Measurements from ENCODE around the gene KHDC1L.
A peak's percentile ranks its signal among the peaks of the same experiment; 100 is the strongest.
"Not testable (repeated sequence)": the region's sequence is repeated elsewhere in the genome, so short reads cannot be mapped to it uniquely, and the experiment has no call there.

KHDC1L gene, protein sequence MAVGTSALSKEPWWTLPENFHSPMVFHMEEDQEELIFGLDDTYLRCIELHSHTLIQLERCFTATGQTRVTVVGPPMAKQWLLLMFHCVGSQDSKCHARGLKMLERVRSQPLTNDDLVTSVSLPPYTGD

GRCh38 chr6:73225396-73225795 lies at the start of gene KHDC1L:
Gene KHDC1L (minus strand): TSS chr6:73225496. CDS start chr6:73225408, 88 bp downstream.
- DNase-seq (ENCODE audit: low read depth): no peak

DNA sequence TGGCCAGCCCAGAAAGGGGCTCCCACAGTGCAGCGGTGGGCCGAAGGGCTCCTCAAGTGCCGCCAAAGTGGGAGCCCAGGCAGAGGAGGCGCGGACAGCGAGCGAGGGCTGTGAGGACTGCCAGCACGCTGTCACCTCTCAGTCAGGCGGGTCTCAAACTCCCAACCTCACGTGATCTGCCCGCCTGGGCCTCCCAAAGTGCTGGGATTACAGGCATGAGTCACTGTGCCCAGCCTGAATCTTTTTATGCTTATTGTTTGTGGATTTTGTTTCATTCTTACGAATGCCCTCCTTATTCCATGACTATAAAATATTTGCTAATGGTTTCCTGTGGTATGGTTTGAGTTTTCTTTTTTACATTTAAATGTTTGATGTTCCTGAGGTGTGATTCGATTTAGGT lies 44.0 kb upstream of the KHDC1L start:
- DNase-seq (ENCODE audit: low read depth): not testable (repeated sequence)

DNA sequence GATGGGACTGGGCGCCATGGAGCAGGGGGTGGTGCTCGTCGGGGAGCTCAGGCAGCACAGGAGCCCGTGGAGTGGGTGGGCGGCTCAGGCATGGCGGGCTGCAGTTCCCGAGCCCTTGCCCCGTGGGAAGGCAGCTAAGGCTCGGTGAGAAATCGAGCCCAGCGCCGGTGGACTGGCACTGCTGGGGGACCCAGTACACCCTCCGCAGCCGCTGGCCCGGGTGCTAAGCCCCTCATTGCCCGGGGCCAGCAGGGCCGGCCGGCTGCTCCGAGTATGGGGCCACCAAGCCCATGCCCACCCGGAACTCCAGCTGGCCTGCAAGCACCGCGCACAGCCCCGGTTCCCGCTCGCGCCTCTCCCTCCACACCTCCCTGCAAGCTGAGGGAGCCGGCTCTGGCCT lies 43.6 kb upstream of the KHDC1L start:
- DNase-seq (ENCODE audit: low read depth): not testable (repeated sequence)

DNA sequence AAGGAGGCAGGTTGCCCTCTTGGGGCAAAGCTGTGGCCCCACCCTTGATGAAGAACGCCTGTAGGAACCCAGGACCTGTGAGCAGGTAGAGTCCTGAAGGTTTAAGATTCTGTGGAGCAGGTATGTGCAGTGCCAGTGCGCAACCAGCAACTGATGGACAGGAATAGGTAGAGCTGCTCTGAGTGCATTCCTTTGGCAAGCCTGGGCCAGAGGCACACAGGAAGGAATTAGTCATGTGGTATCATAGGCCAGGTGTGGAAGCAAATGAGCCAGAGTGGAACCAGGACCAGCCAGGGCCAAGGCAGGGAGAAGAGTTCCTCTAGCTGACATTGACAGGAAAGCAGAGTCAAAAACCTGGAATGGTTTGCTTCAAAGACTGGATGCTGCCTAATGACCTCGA lies 39.1 kb upstream of the KHDC1L start:
- no peak for DNase-seq (ENCODE audit: low read depth)

DNA sequence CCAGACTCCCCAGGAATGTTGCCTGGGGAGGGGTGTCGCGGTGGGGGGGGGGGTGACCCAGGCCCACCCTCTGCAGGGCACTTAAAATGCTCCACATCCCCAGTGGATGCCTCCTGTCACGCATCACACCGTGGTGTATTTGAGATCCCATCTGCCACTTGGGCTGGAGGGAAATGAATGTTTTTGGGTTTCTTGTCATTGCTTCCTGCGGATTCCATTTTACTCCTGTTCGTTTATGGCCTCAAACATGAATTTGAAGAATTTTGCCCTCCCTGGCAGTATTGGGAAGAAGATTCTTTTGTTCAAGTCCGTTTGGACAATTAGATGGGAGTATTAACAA lies 38.2 kb upstream of the KHDC1L start:
- DNase-seq (ENCODE audit: low read depth): no peak

DNA sequence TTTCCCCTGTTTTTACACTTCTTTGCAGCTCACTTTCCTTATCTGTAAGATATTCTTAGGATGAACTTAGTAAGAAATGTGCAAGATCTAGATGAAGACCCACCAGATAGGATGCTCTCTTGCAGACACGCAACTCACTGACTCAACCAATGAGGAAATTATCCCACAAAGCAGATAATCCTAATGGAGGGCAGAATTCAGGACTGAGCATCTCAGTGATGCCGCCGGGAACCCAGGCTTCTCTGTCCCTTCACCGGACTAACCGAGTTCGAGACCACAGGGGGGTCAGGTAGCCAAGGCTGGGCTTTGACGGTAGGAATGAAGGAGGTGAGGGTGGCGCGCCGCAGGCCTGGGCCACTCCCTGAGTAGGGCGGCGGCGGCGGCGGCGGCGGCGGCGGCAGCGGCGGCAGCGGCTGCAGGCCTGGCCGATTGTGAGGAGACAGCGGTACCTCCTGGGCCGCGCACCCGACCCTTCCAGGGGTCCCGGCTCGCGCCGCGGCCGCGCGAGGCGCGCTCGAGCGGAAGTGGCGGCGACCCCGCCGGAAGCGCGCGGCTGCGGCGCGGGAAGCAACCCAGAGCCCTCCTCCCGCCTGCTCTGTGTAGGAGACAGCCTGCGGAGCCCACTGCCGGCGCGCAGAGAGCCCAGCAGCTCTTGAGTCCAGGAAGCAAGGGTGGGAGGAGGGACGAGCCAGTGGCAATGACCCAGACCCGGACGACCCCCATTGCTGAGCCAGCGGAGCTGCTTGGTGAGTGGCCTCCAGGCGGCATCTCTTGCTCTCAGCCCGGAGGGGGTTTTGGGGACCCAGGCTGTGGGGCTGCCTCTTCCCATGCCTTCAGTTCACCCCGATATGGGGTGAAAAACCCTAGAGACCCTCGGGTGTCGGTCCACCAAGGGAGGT lies 37.6 kb upstream of the KHDC1L start, which contains the start of gene KHDC1:
Gene KHDC1 (minus strand): TSS at position 526 of the 899 bp plus-strand sequence. CDS start 20,679 bp downstream, outside the sequence.
- peak; percentile 45 for DNase-seq (ENCODE audit: low read depth)

- no peak for DNase-seq (ENCODE audit: low read depth)
These were observed 33.4 kb upstream of the KHDC1L start for GRCh38 chr6:73258721-73259120.

GRCh38 chr6:73254323-73254722 lies 29.0 kb upstream of the KHDC1L start:
- not testable (repeated sequence) for DNase-seq (ENCODE audit: low read depth)

GRCh38 chr6:73252703-73253102 lies 27.4 kb upstream of the KHDC1L start:
- DNase-seq (ENCODE audit: low read depth): no peak

DNA sequence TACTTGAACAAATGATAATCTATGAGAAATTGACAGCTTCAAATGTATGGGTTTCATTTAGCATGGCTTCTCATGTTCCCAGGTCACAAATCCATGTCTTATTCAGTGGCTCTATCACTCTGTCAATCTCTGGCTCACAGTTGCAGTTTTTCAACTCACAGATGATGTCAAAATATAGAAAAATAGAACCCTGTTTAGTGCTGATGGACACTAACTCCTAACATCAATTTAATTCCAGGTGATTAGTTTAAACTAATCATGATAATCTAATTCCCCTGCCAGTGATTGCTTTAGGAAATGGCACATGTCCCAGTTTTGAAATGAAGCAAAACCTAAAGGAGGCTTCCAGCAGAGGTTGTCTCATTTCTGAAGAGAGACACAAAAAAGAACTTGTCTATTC lies 24.7 kb upstream of the KHDC1L start:
- no peak for DNase-seq (ENCODE audit: low read depth)

GRCh38 chr6:73248192-73248903 lies 23.1 kb upstream of the KHDC1L start:
- no peak for DNase-seq (ENCODE audit: low read depth)

- no peak for DNase-seq (ENCODE audit: low read depth)
These were observed 16.7 kb upstream of the KHDC1L start for GRCh38 chr6:73242001-73242400.

GRCh38 chr6:73240730-73241129 lies 15.4 kb upstream of the KHDC1L start:
- DNase-seq (ENCODE audit: low read depth): no peak

DNA sequence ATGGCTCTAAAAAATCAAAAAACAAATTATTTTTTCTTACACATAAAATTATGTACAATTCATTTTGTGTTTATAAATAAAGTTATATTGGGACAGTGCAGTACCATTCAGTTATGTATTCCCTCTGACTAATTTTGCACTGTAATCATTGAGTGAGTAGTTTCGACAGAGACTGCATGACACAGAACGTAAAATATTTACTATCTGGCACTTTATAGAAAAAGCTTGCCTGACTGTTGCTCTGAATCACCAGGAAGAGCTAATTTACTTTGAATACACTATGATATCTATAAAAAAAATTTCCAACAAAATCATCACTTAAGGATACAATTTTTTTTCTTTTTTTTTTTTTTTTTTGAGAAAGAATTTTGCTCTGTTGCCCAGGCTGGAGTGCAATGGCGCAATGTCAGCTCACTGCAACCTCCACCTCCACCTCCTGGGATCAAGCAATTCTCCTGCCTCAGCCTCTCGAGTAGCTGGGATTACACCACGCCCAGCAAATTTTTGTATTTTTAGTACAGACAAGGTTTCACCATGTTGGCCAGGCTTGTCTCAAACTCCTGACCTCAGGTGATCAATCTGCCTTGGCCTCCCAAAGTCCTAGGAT lies 11.0 kb upstream of the KHDC1L start:
- DNase-seq (ENCODE audit: low read depth): no peak

- no peak for DNase-seq (ENCODE audit: low read depth)
These were observed 9.4 kb upstream of the KHDC1L start for GRCh38 chr6:73234733-73235132.

- DNase-seq (ENCODE audit: low read depth): not testable (repeated sequence)
These were observed 8.7 kb upstream of the KHDC1L start for GRCh38 chr6:73233971-73234370.

DNA sequence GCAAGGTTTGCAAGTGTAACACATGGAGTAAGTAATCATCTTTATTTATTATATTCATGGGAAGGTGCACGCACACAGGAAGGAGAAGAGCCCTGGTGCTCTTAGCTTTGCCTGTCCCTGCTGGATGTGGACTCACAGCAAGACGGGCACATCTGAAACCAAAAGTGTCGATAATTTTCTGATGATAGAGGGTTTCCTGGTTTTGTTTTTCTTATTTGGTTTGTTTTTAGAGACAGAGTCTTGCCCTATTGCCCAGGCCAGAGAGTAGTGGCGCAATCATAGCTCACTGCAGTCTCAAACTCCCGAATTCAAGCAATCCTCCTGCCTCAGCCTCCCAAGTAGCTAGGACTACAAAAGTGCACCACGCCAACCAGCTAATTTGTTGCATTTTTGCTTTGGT lies 7.8 kb upstream of the KHDC1L start:
- DNase-seq (ENCODE audit: low read depth): no peak

DNA sequence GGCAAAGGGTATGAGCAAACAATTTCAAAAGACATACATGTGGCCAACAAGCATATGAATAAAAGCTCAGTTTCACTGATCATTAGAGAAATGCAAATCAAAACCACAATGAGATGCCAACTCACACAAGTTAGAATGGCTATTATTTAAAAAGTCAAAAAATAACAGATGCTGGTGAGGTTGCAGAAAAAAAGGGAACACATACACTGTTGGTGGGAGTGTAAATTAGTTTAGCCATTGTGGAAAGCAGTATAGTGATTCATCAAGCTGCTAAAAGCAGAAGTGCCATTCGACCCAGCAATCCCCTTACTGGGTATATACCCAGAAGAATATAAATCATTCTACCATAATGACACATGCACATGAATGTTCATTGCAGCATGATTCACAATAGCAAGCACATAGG lies 6.7 kb upstream of the KHDC1L start:
- DNase-seq (ENCODE audit: low read depth): no peak

GRCh38 chr6:73227606-73228255 lies 2.4 kb upstream of the KHDC1L start:
- no peak for DNase-seq (ENCODE audit: low read depth)

- DNase-seq (ENCODE audit: low read depth): no peak
These were observed 8.4 kb downstream of the KHDC1L start for GRCh38 chr6:73216859-73217258.

DNA sequence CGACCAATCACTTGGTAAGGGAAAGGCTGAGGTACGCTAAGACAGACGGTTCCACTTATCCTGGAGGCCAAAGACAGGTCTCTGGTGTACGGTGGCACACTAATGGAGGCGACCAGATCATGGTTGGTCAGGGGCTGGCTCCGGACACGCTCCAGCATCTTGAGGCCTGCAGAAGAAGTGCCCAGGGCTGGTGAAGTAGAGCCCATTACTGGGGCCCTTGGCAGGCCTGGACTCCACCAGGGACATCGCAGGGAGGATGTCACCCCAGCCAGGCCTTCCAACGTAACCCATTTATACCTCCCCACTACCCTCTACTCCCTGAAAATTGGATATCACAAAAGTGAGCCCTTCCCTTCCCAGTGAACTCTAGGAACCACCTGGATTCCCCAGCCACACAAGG lies 16.2 kb downstream of the KHDC1L start:
- DNase-seq (ENCODE audit: low read depth): no peak

- no peak for DNase-seq (ENCODE audit: low read depth)
These were observed 18.0 kb downstream of the KHDC1L start for GRCh38 chr6:73207221-73207837.
